GM23338 (cell line): ENCODE measurements around the gene SDF2L1. TPM values are rescaled to one million over a fixed set of nuclear protein-coding genes. Genes with fewer than 3 reads are reported as not detected.
"Not testable (repeated sequence)": the region's sequence is repeated elsewhere in the genome, so short reads cannot be mapped to it uniquely, and the experiment has no call there.

ENCODE experiments used
- ATAC-seq: fragments of 200-7000 bp; cut with Tn5 transposase; 3 replicates; pipeline ENCODE4 v1.9.1; 2020
- DNase-seq: peaks from one replicate; pipeline ENCODE4 v3.0.0-alpha.2; 2015; ENCODE audit warnings: low spot score
- H2AFZ ChIP-seq: fragments of 200-600 bp; sonication (generic); 2 replicates; pipeline ENCODE4 v1.8.0; 2016; ENCODE audit warnings: antibody characterized with exemption, mild to moderate bottlenecking, moderate library complexity
- H3F3A ChIP-seq: fragments of 200-600 bp; sonication (generic); replicated peaks from 2 replicates; pipeline ENCODE4 v1.8.0; 2017; ENCODE audit warnings: antibody characterized with exemption, mixed run types, low read depth
- H3K27ac ChIP-seq: fragments of 200-600 bp; sonication (generic); 2 replicates; pipeline ENCODE4 v1.6.1; 2016; ENCODE audit warnings: low read depth
- H3K27me3 ChIP-seq: fragments of 200-600 bp; sonication (generic); 2 replicates; pipeline ENCODE4 v1.8.0; 2016; ENCODE audit warnings: mild to moderate bottlenecking, mixed run types, moderate library complexity; ENCODE audit not compliant: insufficient read depth
- H3K36me3 ChIP-seq: fragments of 200-600 bp; sonication (generic); 2 replicates; pipeline ENCODE4 v1.8.0; 2016; ENCODE audit warnings: mild to moderate bottlenecking; ENCODE audit not compliant: insufficient read depth
- H3K4me1 ChIP-seq: fragments of 200-600 bp; sonication (generic); 2 replicates; pipeline ENCODE4 v1.8.0; 2016; ENCODE audit warnings: mild to moderate bottlenecking, moderate library complexity; ENCODE audit not compliant: insufficient read depth
- H3K4me2 ChIP-seq: fragments of 200-600 bp; sonication (generic); 2 replicates; pipeline ENCODE4 v1.7.1; 2017; ENCODE audit warnings: mixed run types
- H3K4me3 ChIP-seq: fragments of 200-600 bp; sonication (generic); 2 replicates; pipeline ENCODE4 v1.6.1; 2016; ENCODE audit warnings: mixed run types
- H3K79me2 ChIP-seq: fragments of 200-600 bp; sonication (generic); replicated peaks from 2 replicates; pipeline ENCODE4 v1.8.0; 2017; ENCODE audit warnings: mild to moderate bottlenecking; ENCODE audit not compliant: insufficient read depth
- H3K9me2 ChIP-seq: fragments of 200-600 bp; sonication (generic); 2 replicates; pipeline ENCODE4 v1.8.0; 2017; ENCODE audit not compliant: insufficient read depth
- H4K20me1 ChIP-seq: fragments of 200-600 bp; sonication (generic); replicated peaks from 2 replicates; pipeline ENCODE4 v1.8.0; 2017; ENCODE audit warnings: mild to moderate bottlenecking; ENCODE audit not compliant: insufficient read depth
- H3K27ac Mint-ChIP-seq: 2 replicates; pipeline ENCODE4 v1.8.0; 2020; ENCODE audit warnings: inconsistent platforms, mild to moderate bottlenecking, moderate library complexity, mixed read lengths
- H3K27me3 Mint-ChIP-seq: 3 replicates; pipeline ENCODE4 v1.8.0; 2022; ENCODE audit warnings: low read depth, mild to moderate bottlenecking, moderate library complexity, mixed read lengths, inconsistent platforms; ENCODE audit not compliant: insufficient read depth, poor library complexity
- H3K36me3 Mint-ChIP-seq: 3 replicates; pipeline ENCODE4 v1.8.0; 2021; ENCODE audit warnings: low read depth, mild to moderate bottlenecking, inconsistent platforms, moderate library complexity, mixed read lengths
- H3K4me1 Mint-ChIP-seq: 3 replicates; pipeline ENCODE4 v1.8.0; 2020; ENCODE audit warnings: mild to moderate bottlenecking, inconsistent platforms, mixed read lengths
- H3K4me3 Mint-ChIP-seq: 3 replicates; pipeline ENCODE4 v1.8.0; 2021; ENCODE audit warnings: moderate library complexity, mild to moderate bottlenecking, inconsistent platforms, mixed read lengths
- H3K9me3 Mint-ChIP-seq: 3 replicates; pipeline ENCODE4 v1.8.0; 2020; ENCODE audit warnings: moderate library complexity, mild to moderate bottlenecking, inconsistent platforms, mixed read lengths
- CREB1 ChIP-seq: fragments of 250-450 bp; sonication (Bioruptor Pico); IDR thresholded peaks from 2 replicates; pipeline ENCODE4 v1.5.0; 2020; ENCODE audit warnings: low read depth, mild to moderate bottlenecking, moderate library complexity
- EZH2 ChIP-seq: fragments of 200-600 bp; sonication (generic); IDR thresholded peaks from one replicate; pipeline ENCODE4 v1.8.0; 2017; ENCODE audit warnings: antibody characterized with exemption, mild to moderate bottlenecking, low read depth; ENCODE audit not compliant: unreplicated experiment
- POLR2AphosphoS5 ChIP-seq: IDR thresholded peaks from 2 replicates; pipeline ENCODE4 v1.6.1; 2016; ENCODE audit warnings: antibody characterized with exemption, low read depth
- polyA plus RNA-seq: library from polyadenylated mRNA; unstranded; fragments of >200 nt; fragmentation: Nextera tagmentation; extraction: Ambion mirVana; gene quantifications from 2 replicates; pipeline ENCODE4 v1.2.1, GENCODE V29; 2016
- total RNA-seq: library from RNA; depleted of rRNA; stranded (reverse); fragments of >200 nt; shearing (Covaris generic); gene quantifications from 2 replicates; pipeline ENCODE4 v1.2.3, GENCODE V29; 2014
- TF ChIP-seq, protein P1 (sequence below): fragments of 250-450 bp; sonication (Bioruptor Pico); IDR thresholded peaks from 2 replicates; pipeline ENCODE4 v1.5.0; 2020; ENCODE audit warnings: mild to moderate bottlenecking, moderate library complexity
- TF ChIP-seq, protein P2 (sequence below): IDR thresholded peaks from 2 replicates; pipeline ENCODE4 v1.6.1; 2016; ENCODE audit warnings: antibody characterized with exemption

The SDF2L1 gene
- total and polyA plus RNA-seq, 2 experiments from 2014 or later, result 62.3 to 72.7 TPM

DNA sequence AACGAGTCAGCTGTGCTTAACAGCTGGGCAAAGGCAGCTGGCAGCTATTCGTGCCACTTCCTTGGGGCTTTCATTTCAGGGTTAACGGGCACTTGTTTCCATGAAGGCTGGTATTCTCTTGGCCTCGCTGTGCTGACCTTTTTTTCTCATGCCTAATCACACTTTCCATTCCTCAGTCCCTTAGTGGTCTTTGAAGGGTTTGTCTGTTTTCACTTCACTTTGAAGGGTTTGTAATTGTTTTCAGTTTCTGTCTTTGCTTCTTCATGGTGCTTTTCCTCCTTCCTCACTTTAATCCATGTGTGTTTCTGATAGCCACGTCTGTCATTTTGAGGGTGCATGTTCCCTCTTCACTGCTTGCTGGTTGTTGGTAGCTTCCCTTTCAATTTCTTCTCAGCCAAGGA lies 48.3 kb downstream of the SDF2L1 start (continued):
- TF ChIP-seq, protein P1, sequence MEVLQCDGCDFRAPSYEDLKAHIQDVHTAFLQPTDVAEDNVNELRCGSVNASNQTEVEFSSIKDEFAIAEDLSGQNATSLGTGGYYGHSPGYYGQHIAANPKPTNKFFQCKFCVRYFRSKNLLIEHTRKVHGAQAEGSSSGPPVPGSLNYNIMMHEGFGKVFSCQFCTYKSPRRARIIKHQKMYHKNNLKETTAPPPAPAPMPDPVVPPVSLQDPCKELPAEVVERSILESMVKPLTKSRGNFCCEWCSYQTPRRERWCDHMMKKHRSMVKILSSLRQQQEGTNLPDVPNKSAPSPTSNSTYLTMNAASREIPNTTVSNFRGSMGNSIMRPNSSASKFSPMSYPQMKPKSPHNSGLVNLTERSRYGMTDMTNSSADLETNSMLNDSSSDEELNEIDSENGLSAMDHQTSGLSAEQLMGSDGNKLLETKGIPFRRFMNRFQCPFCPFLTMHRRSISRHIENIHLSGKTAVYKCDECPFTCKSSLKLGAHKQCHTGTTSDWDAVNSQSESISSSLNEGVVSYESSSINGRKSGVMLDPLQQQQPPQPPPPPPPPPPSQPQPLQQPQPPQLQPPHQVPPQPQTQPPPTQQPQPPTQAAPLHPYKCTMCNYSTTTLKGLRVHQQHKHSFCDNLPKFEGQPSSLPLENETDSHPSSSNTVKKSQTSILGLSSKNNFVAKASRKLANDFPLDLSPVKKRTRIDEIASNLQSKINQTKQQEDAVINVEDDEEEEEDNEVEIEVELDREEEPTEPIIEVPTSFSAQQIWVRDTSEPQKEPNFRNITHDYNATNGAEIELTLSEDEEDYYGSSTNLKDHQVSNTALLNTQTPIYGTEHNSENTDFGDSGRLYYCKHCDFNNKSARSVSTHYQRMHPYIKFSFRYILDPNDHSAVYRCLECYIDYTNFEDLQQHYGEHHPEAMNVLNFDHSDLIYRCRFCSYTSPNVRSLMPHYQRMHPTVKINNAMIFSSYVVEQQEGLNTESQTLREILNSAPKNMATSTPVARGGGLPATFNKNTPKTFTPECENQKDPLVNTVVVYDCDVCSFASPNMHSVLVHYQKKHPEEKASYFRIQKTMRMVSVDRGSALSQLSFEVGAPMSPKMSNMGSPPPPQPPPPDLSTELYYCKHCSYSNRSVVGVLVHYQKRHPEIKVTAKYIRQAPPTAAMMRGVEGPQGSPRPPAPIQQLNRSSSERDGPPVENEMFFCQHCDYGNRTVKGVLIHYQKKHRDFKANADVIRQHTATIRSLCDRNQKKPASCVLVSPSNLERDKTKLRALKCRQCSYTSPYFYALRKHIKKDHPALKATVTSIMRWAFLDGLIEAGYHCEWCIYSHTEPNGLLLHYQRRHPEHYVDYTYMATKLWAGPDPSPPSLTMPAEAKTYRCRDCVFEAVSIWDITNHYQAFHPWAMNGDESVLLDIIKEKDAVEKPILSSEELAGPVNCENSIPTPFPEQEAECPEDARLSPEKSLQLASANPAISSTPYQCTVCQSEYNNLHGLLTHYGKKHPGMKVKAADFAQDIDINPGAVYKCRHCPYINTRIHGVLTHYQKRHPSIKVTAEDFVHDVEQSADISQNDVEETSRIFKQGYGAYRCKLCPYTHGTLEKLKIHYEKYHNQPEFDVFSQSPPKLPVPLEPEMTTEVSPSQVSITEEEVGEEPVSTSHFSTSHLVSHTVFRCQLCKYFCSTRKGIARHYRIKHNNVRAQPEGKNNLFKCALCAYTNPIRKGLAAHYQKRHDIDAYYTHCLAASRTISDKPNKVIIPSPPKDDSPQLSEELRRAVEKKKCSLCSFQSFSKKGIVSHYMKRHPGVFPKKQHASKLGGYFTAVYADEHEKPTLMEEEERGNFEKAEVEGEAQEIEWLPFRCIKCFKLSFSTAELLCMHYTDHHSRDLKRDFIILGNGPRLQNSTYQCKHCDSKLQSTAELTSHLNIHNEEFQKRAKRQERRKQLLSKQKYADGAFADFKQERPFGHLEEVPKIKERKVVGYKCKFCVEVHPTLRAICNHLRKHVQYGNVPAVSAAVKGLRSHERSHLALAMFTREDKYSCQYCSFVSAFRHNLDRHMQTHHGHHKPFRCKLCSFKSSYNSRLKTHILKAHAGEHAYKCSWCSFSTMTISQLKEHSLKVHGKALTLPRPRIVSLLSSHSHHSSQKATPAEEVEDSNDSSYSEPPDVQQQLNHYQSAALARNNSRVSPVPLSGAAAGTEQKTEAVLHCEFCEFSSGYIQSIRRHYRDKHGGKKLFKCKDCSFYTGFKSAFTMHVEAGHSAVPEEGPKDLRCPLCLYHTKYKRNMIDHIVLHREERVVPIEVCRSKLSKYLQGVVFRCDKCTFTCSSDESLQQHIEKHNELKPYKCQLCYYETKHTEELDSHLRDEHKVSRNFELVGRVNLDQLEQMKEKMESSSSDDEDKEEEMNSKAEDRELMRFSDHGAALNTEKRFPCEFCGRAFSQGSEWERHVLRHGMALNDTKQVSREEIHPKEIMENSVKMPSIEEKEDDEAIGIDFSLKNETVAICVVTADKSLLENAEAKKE (CRISPR knock-in tag), result no peak
- no peak for TF ChIP-seq EZH2

DNA sequence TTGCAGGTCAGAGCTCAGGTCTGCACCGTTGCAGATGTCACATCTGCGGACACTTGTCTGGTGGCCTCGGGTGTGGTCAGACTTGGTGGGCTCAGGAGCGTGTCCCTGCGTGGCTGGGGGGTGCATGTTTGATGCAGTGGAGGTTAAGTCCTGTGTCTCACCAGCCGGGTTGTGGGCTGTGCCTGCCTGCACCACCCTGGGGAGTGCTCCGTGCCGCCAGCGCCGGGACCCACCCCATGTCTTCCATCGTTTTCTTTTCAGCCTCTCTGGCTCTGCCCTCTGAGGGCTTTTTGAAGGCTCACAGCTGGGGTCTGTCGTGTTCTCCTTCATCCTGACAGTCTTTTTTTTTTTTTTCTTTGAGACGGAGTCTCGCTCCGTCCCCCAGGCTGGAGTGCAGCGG lies 49.7 kb downstream of the SDF2L1 start:
- Histone ChIP-seq H3K4me3 (no peak overlapping the region), H3K4me1 (no peaks in the 10 kb centered on the region), H3K4me2 (no peak overlapping the region), H2AFZ (no peak overlapping the region), H4K20me1 (peaks cover 9% of the 10 kb centered on the region), H3K79me2 (no peaks in the 10 kb centered on the region), H3F3A (no peaks in the 10 kb centered on the region), H3K9me2 (no peaks in the 10 kb centered on the region), H3K36me3 (no peaks in the 10 kb centered on the region), H3K27ac (no peak overlapping the region), H3K27me3 (no peaks in the 10 kb centered on the region)
- TF ChIP-seq, protein P2, sequence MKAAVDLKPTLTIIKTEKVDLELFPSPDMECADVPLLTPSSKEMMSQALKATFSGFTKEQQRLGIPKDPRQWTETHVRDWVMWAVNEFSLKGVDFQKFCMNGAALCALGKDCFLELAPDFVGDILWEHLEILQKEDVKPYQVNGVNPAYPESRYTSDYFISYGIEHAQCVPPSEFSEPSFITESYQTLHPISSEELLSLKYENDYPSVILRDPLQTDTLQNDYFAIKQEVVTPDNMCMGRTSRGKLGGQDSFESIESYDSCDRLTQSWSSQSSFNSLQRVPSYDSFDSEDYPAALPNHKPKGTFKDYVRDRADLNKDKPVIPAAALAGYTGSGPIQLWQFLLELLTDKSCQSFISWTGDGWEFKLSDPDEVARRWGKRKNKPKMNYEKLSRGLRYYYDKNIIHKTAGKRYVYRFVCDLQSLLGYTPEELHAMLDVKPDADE, result no peak
- TF ChIP-seq CREB1 (CRISPR knock-in tag), result no peak
- no peak for TF ChIP-seq POLR2AphosphoS5
- Mint-ChIP-seq H3K4me3 (no peak overlapping the region), H3K4me1 (no peaks in the 10 kb centered on the region), H3K9me3 (no peaks in the 10 kb centered on the region; the same call in 2 of the 3 replicates), H3K27me3 (peaks cover 9% of the 10 kb centered on the region), H3K27ac (no peak overlapping the region), H3K36me3 (peaks cover 20% of the 10 kb centered on the region)
- DNase-seq, result no peak
- ATAC-seq, result no peak

DNA sequence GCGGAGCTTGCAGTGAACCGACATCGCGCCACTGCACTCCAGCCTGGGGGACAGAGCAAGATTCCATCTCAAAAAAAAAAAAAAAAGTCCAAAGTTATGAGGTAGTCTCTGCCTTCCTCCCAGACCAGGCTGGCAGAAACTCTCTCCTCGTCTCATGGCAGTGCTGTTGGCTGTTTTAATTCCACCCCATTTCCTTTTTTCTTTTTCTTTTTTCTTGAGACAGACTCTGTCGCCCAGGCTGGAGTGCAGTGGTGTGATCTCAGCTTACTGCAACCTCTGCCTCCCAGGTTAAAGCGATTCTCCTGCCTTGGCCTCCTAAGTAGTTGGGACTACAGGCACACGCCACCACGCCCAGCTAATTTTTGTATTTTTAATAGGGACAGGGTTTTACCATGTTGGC lies 50.8 kb downstream of the SDF2L1 start:
- not testable (repeated sequence) for H3K4me3 Mint-ChIP-seq, H2AFZ ChIP-seq, H3K27me3 Mint-ChIP-seq, H4K20me1 ChIP-seq, H3K4me1 Mint-ChIP-seq, H3K4me3 ChIP-seq, DNase-seq, H3K4me2 ChIP-seq, H3K27ac Mint-ChIP-seq, H3K36me3 ChIP-seq, H3K27me3 ChIP-seq, H3K27ac ChIP-seq, H3K9me2 ChIP-seq, H3F3A ChIP-seq, ATAC-seq, H3K9me3 Mint-ChIP-seq, H3K79me2 ChIP-seq, H3K4me1 ChIP-seq
- peaks cover 22% of the 10 kb centered on the region for H3K36me3 Mint-ChIP-seq
